Lower lobe of right lung (tissue), 2 donors: ENCODE data around the gene LRP1-AS. TPM values are rescaled to one million over a fixed set of nuclear protein-coding genes. Genes with fewer than 3 reads are reported as not detected.
A peak's percentile ranks its signal among the peaks of the same experiment; 100 is the strongest.

Experiments used
- ATAC-seq, 2 donors: fragments of 200-7000 bp; cut with Tn5 transposase; one replicate each; pipeline ENCODE4 v1.9.1; 2020 to 2022; ENCODE audit warnings: mild to moderate bottlenecking in 2 of 2, moderate library complexity in 2 of 2
- DNase-seq: peaks from one replicate; pipeline ENCODE4 v3.0.0-alpha.2; 2020
- H3K27ac ChIP-seq: fragments of 200-600 bp; one replicate; pipeline ENCODE4 v1.8.0; 2022
- H3K27me3 ChIP-seq: fragments of 200-600 bp; one replicate; pipeline ENCODE4 v1.8.0; 2022; ENCODE audit warnings: low read depth
- H3K36me3 ChIP-seq: fragments of 200-600 bp; one replicate; pipeline ENCODE4 v1.8.0; 2022; ENCODE audit warnings: mild to moderate bottlenecking
- H3K4me1 ChIP-seq: fragments of 200-600 bp; one replicate; pipeline ENCODE4 v1.8.0; 2022
- H3K4me3 ChIP-seq: fragments of 200-600 bp; one replicate; pipeline ENCODE4 v1.8.0; 2022; ENCODE audit warnings: mild to moderate bottlenecking
- H3K9me3 ChIP-seq: fragments of 200-600 bp; one replicate; pipeline ENCODE4 v1.8.0; 2022
- CTCF ChIP-seq: fragments of 200-600 bp; IDR thresholded peaks from one replicate; pipeline ENCODE4 v1.8.0; 2022; ENCODE audit warnings: antibody characterized with exemption, mild to moderate bottlenecking
- intact Hi-C: fragments of 100-400 bp; cut with DNase I; formaldehyde crosslinking; loops from one replicate; pipeline ENCODE4 v1.11.0; 2022
- total RNA-seq: library from RNA; stranded (reverse); fragmentation: NEBNext Ultra II Directional; extraction: Animal tissue kit (Norgen Biotek cat#: 25700); gene quantifications from one replicate; pipeline ENCODE4 v1.2.1, GENCODE V29; 2021
- donor health status: DM: no; HTN: yes; CAD: no; lungs with severe emphysema.

LRP1-AS gene
- total RNA-seq, 1 donor from 2014 or later, result not detected

- H3K27ac ChIP-seq, result no peak overlapping the region
- intact Hi-C loops, result loop anchor here (10.0 kb wide), 1 partner anchor 49 kb away; the partner anchor contains the start of gene LRP1
These were observed 26.3 kb upstream of the LRP1-AS start for GRCh38 chr12:57173683-57174082.

GRCh38 chr12:57173089-57173488 is 25.7 kb upstream of the LRP1-AS start:
- ATAC-seq, result no peak
- Histone ChIP-seq H3K4me1 (no peaks in the 10 kb centered on the region), H3K4me3 (no peak overlapping the region), H3K27ac (no peak overlapping the region), H3K36me3 (peaks cover 81% of the 10 kb centered on the region), H3K27me3 (no peaks in the 10 kb centered on the region), H3K9me3 (no peaks in the 10 kb centered on the region)
- intact Hi-C loops, result loop anchor here (10.0 kb wide), 1 partner anchor 48 kb away; the partner anchor contains the start of gene LRP1
- DNase-seq, result no peak
- peak; percentile 52 for TF ChIP-seq CTCF

More at GRCh38 chr12:57173683-57174082, 26.3 kb upstream of the LRP1-AS start:
- ATAC-seq (no peak), DNase-seq (no peak)
- Histone ChIP-seq H3K4me1 (no peaks in the 10 kb centered on the region), H3K27me3 (no peaks in the 10 kb centered on the region), H3K4me3 (no peak overlapping the region), H3K9me3 (no peaks in the 10 kb centered on the region), H3K36me3 (peaks cover 81% of the 10 kb centered on the region)
- TF ChIP-seq CTCF, result no peak

GRCh38 chr12:57171668-57172067 is 24.2 kb upstream of the LRP1-AS start:
- no peak overlapping the region for H3K27ac ChIP-seq
- peaks cover 81% of the 10 kb centered on the region for H3K36me3 ChIP-seq
- no peak for ATAC-seq

DNA sequence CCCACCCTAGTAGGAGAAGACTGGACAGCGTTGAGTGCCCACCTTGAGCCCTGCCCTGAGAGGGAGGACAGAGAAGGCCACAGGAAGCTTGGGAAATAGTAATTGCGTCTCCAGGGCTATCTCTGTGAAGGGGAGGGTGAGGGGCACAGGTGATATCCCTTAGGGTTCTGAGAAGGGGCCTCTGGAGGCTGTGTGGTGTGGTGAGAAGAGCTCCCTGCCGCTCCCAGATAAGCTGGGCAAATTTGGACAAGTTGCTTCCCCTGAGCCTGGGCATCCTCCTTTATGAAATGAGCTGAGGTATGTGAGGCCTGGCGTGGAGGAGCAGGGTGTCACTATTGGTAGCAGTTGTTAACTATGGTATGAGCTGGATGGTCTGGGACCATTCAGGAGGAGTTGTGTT is 23.5 kb upstream of the LRP1-AS start:
- H3K4me3 ChIP-seq, result no peak overlapping the region
- no peaks in the 10 kb centered on the region for H3K9me3 ChIP-seq
- DNase-seq (no peak), ATAC-seq (no peak)
- H3K27me3 ChIP-seq, result no peaks in the 10 kb centered on the region
- H3K27ac ChIP-seq, result no peak overlapping the region
- peaks cover 81% of the 10 kb centered on the region for H3K36me3 ChIP-seq
- H3K4me1 ChIP-seq, result no peaks in the 10 kb centered on the region
- intact Hi-C loops, result loop anchor here (10.0 kb wide), 1 partner anchor 46 kb away; the partner anchor contains the start of gene LRP1
- no peak for TF ChIP-seq CTCF

More at GRCh38 chr12:57171668-57172067, 24.2 kb upstream of the LRP1-AS start:
- no peak for DNase-seq
- Histone ChIP-seq H3K27me3 (no peaks in the 10 kb centered on the region), H3K9me3 (no peaks in the 10 kb centered on the region), H3K4me3 (no peak overlapping the region), H3K4me1 (no peaks in the 10 kb centered on the region)
- TF ChIP-seq CTCF, result no peak
- intact Hi-C loops, result loop anchor here (10.0 kb wide), 1 partner anchor 47 kb away; the partner anchor contains the start of gene LRP1

DNA sequence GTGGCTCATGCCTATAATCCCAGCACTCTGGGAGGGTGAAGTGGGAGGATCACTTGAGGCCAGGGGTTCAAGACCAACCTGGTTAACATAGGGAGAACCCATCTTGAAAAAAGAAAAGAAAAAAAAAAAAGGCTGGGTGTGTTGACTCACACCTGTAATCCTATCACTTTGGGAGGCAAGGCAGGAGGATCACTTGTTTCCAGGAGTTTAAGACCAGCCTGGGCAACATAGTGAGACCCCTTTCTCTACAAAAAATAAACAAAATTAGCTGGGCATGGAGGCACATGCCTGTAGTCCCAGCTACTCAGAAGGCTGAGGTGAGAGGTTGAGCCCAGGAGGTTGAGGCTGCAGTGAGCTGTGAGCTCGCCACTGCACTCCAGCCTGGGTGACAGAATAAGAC is 23.0 kb upstream of the LRP1-AS start:
- intact Hi-C loops, result loop anchor here (10.0 kb wide), 1 partner anchor 46 kb away; the partner anchor contains the start of gene LRP1
- DNase-seq, result no peak
- TF ChIP-seq CTCF, result no peak
- no peak for ATAC-seq
- no peak overlapping the region for H3K4me3 ChIP-seq
- H3K27me3 ChIP-seq, result no peaks in the 10 kb centered on the region
- peaks cover 81% of the 10 kb centered on the region for H3K36me3 ChIP-seq
- no peaks in the 10 kb centered on the region for H3K9me3 ChIP-seq
- no peak overlapping the region for H3K27ac ChIP-seq
- no peaks in the 10 kb centered on the region for H3K4me1 ChIP-seq
